Immature natural killer cell (primary cell): Measurements from ENCODE around the gene MAP3K8. TPM values are rescaled to one million over a fixed set of nuclear protein-coding genes. Genes with fewer than 3 reads are reported as not detected.
A peak's percentile ranks its signal among the peaks of the same experiment; 100 is the strongest.

Source experiments
- DNase-seq, 3 donors: peaks; one replicate each; pipeline ENCODE4 v3.0.0; 2022; ENCODE audit warnings: mixed read lengths in 1 of 3
- H3K27ac Mint-ChIP-seq, 6 donors: one replicate each; pipeline ENCODE4 v1.8.0; 2020; ENCODE audit warnings: mixed read lengths in 6 of 6, mild to moderate bottlenecking in 5 of 6, inconsistent platforms in 4 of 6, moderate library complexity in 3 of 6
- H3K27me3 Mint-ChIP-seq, 3 donors: one replicate each; pipeline ENCODE4 v1.8.0; 2020 to 2021; ENCODE audit warnings: low read depth in 3 of 3, mild to moderate bottlenecking in 3 of 3, mixed read lengths in 3 of 3, moderate library complexity in 3 of 3, inconsistent platforms in 1 of 3
- H3K36me3 Mint-ChIP-seq, 3 donors: one replicate each; pipeline ENCODE4 v1.8.0; 2020; ENCODE audit warnings: mixed read lengths in 3 of 3, inconsistent platforms in 2 of 3, mild to moderate bottlenecking in 2 of 3
- H3K4me1 Mint-ChIP-seq, 2 donors: one replicate each; pipeline ENCODE4 v1.8.0; 2020; ENCODE audit warnings: inconsistent platforms in 2 of 2, mild to moderate bottlenecking in 2 of 2, mixed read lengths in 2 of 2, moderate library complexity in 1 of 2
- H3K4me3 Mint-ChIP-seq, 5 donors: one replicate each; pipeline ENCODE4 v1.8.0; 2020; ENCODE audit warnings: mild to moderate bottlenecking in 5 of 5, mixed read lengths in 5 of 5, inconsistent platforms in 3 of 5, moderate library complexity in 3 of 5
- H3K9me3 Mint-ChIP-seq, 6 donors: one replicate each; pipeline ENCODE4 v1.8.0; 2020; ENCODE audit warnings: mild to moderate bottlenecking in 6 of 6, mixed read lengths in 6 of 6, inconsistent platforms in 4 of 6, moderate library complexity in 3 of 6
- polyA plus RNA-seq, 3 donors: library from polyadenylated mRNA; unstranded; fragments of 300-500 nt; fragmentation: Illumina TruSeq; gene quantifications; one replicate each; pipeline ENCODE4 v1.2.3, GENCODE V29; 2021

Gene MAP3K8
- 100 to 1,000 TPM in 2 of 3 donors, 10 to 100 TPM in 1; 62.9 to 154 (median 151) TPM for polyA plus RNA-seq

GRCh38 chr10:30433730-30434272 lies at the start of gene MAP3K8:
Gene MAP3K8, plus strand, starts transcription at chr10:30434184. Its CDS starts 4,755 bp downstream, at chr10:30438939.
- DNase-seq, result peak; percentile 89 to 91 (median 89)
- Mint-ChIP-seq H3K4me1 (peaks cover 44 to 49% of the 10 kb centered on the region in 2 donors), H3K4me3 (peak within 1 kb of the TSS; percentile 92 to 99 (median 95)), H3K36me3 (peaks cover 5 to 16% (median 7%) of the 10 kb centered on the region in 3 donors), H3K27ac (peak within 1 kb of the TSS; percentile 89 to 98 (median 96)), H3K9me3 (no peaks in the 10 kb centered on the region), H3K27me3 (peaks cover 20 to 40% (median 23%) of the 10 kb centered on the region in 3 donors)

DNA sequence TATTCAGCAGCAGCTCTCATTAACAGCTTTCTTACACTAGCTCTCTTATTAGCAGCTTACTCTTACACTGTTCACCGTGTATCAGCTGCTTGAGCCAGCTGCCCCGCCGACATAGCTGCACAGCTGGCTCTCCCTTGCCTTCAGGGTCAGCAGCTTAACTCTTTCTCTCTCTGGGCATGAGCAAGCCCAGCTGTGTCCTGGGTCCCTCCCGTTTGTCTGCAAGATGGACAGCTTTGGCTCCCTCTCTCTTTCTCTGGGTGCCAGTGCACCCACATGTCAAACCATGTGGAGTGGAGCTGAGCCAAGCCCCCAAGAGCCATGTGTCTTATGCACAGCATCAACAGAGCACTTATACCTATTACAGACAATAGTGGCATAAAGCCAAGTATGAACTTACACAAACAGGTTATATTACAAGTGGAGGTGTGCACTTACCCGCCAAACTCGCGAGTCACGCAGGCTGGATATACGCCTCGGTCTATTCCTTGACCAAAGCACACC lies 49.2 kb upstream of the MAP3K8 start:
- Mint-ChIP-seq H3K36me3 (peaks cover 0 to 3% (median 0%) of the 10 kb centered on the region in 3 donors), H3K4me1 (no peaks in the 10 kb centered on the region), H3K9me3 (no peaks in the 10 kb centered on the region), H3K27ac (no peak overlapping the region), H3K4me3 (no peak overlapping the region), H3K27me3 (peaks cover 3 to 13% (median 7%) of the 10 kb centered on the region in 3 donors)
- no peak for DNase-seq

DNA sequence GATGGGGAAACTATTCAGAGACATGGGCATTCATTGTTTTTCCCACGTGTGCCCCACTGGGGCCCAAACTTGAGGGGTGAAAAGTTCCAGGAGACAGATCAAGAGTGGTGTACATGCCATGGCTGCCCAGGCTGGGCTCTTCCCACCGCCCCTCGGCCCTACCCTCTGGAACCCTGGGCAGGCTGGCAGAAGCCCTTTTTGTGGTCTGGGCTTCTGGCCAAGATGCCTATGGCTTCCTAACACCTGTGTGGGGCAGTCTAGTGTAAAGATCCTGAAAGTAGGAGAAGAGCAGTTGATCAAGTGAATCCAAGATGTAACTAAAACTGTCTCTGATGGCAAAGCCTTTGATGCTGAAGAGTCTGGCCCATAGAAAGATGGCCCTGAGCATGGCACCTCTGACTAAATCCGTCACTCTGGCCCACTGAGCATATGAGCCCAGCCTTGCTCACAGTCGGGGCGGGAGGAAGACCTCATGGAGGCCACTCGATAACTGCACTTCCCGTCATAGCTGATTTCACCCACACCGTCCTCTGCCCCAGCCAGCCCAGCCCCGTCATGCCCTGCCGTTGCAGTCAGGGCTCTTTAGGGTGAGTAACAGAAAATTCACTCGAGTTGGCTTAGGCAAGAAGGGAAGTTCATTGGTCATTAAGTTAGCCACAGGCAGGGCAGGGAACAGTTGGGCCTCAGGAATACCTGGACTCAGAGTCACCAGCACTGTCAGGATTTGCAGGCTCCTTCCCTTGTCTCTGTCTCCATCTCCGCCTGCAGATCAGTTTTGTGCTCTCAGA lies 47.0 kb upstream of the MAP3K8 start:
- no peak for DNase-seq
- H3K4me1 Mint-ChIP-seq, result no peaks in the 10 kb centered on the region
- peaks cover 0 to 3% (median 0%) of the 10 kb centered on the region in 3 donors for H3K36me3 Mint-ChIP-seq
- H3K27ac Mint-ChIP-seq, result no peak overlapping the region
- peaks cover 1 to 13% (median 5%) of the 10 kb centered on the region in 3 donors for H3K27me3 Mint-ChIP-seq
- no peak overlapping the region for H3K4me3 Mint-ChIP-seq
- H3K9me3 Mint-ChIP-seq, result no peaks in the 10 kb centered on the region

GRCh38 chr10:30387646-30388243 lies 46.2 kb upstream of the MAP3K8 start:
- Mint-ChIP-seq H3K27ac (no peak overlapping the region), H3K4me3 (no peak overlapping the region), H3K36me3 (peaks cover 0 to 3% (median 0%) of the 10 kb centered on the region in 3 donors), H3K27me3 (peaks cover 4 to 13% (median 5%) of the 10 kb centered on the region in 3 donors), H3K9me3 (no peaks in the 10 kb centered on the region), H3K4me1 (peaks cover 3% of the 10 kb centered on the region in 2 donors)
- DNase-seq, result no peak

DNA sequence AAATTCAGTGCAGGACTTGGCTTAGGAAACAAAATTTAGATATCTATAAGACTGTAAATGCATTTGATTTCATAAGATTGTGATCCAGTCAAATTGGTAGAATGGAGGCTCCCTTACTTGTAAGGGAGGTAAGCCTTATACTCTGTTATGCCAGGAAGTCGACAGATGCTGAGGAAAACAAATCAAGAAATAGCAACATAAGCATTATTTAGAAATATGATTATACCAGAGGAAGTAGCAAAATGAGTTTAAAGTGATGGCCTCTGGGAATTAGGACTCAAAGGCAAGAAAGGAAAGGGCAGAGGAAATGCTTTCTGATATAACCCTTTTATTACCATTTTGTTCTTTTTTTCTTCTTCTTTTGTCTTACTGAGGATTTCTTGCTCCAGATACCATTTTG lies 44.4 kb upstream of the MAP3K8 start:
- H3K27me3 Mint-ChIP-seq, result peaks cover 2 to 5% (median 4%) of the 10 kb centered on the region in 3 donors
- DNase-seq, result no peak
- peaks cover 3 to 5% of the 10 kb centered on the region in 2 donors for H3K4me1 Mint-ChIP-seq

DNA sequence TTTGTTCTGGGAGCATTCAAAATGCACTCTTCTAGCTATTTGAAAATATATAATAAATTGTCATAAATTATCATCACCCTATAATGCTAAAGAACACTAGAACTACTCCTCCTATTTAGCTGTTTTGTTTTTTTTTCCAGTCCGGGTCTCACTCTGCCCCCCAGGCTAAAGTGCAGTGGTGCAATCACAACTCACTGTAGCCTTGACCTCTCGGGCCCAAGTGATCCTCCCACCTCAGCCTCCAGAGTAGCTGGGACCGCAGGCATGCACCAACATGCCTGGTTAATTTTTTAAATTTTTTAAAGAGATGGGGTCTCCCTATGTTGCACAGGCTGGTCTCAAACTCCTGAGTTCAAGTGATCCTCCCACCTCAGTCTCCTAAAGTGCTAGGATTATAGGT lies 43.8 kb upstream of the MAP3K8 start:
- no peak for DNase-seq
- H3K4me3 Mint-ChIP-seq, result no peak overlapping the region
- H3K27me3 Mint-ChIP-seq, result peaks cover 2 to 5% (median 4%) of the 10 kb centered on the region in 3 donors
- no peaks in the 10 kb centered on the region for H3K9me3 Mint-ChIP-seq
- no peak overlapping the region for H3K27ac Mint-ChIP-seq
- peaks cover 0 to 3% (median 0%) of the 10 kb centered on the region in 3 donors for H3K36me3 Mint-ChIP-seq
- H3K4me1 Mint-ChIP-seq, result peaks cover 3 to 5% of the 10 kb centered on the region in 2 donors

More for the DNA sequence above, 44.4 kb upstream of the MAP3K8 start:
- Mint-ChIP-seq H3K27ac (no peak overlapping the region), H3K9me3 (no peaks in the 10 kb centered on the region), H3K36me3 (peaks cover 0 to 3% (median 0%) of the 10 kb centered on the region in 3 donors), H3K4me3 (no peak overlapping the region)

- Mint-ChIP-seq H3K27ac (no peak overlapping the region), H3K36me3 (peaks cover 0 to 3% (median 0%) of the 10 kb centered on the region in 3 donors), H3K4me1 (peaks cover 3 to 5% of the 10 kb centered on the region in 2 donors), H3K27me3 (peaks cover 2 to 5% (median 4%) of the 10 kb centered on the region in 3 donors), H3K4me3 (no peak overlapping the region), H3K9me3 (no peaks in the 10 kb centered on the region)
- DNase-seq, result no peak
These were observed 42.7 kb upstream of the MAP3K8 start for GRCh38 chr10:30391266-30391665.

GRCh38 chr10:30392564-30392990 lies 41.4 kb upstream of the MAP3K8 start:
- H3K27ac Mint-ChIP-seq, result no peak overlapping the region
- H3K36me3 Mint-ChIP-seq, result peaks cover 0 to under 1% (median 0%) of the 10 kb centered on the region in 3 donors
- no peaks in the 10 kb centered on the region for H3K9me3 Mint-ChIP-seq
- H3K27me3 Mint-ChIP-seq, result peaks cover under 1 to 3% (median 2%) of the 10 kb centered on the region in 3 donors
- H3K4me3 Mint-ChIP-seq, result peak overlapping the region in 2 of 5 donors; percentile 46 to 67
- DNase-seq, result peak; percentile 63 to 72 (median 70)
- H3K4me1 Mint-ChIP-seq, result peaks cover 3 to 5% of the 10 kb centered on the region in 2 donors

GRCh38 chr10:30396293-30396692 lies 37.7 kb upstream of the MAP3K8 start:
- Mint-ChIP-seq H3K27ac (no peak overlapping the region), H3K9me3 (no peaks in the 10 kb centered on the region), H3K4me1 (peaks cover 9 to 13% of the 10 kb centered on the region in 2 donors), H3K4me3 (no peak overlapping the region), H3K36me3 (no peaks in the 10 kb centered on the region), H3K27me3 (peaks cover 0 to 3% (median 2%) of the 10 kb centered on the region in 3 donors)
- DNase-seq, result no peak

DNA sequence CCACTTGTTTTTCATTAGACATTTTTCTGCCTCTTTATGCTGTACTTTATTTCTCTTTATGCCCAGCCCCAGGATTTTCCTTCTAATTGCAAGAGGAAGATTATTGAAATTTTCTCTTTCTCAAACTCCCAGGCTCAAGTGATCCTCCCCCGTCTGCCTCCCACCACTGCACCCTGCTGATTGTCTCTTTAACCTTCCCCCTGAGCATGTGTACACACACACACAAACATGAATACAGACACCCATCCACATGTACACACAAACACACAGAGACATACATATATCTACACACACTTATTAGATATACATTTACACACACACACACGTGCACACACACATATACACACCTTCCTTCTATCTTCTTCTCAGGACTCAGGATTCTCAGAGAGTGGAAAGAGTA lies 37.3 kb upstream of the MAP3K8 start:
- no peaks in the 10 kb centered on the region for H3K9me3 Mint-ChIP-seq
- peaks cover 9 to 13% of the 10 kb centered on the region in 2 donors for H3K4me1 Mint-ChIP-seq
- no peak overlapping the region for H3K27ac Mint-ChIP-seq
- H3K27me3 Mint-ChIP-seq, result peaks cover 0 to 3% (median 2%) of the 10 kb centered on the region in 3 donors
- no peak for DNase-seq
- no peak overlapping the region for H3K4me3 Mint-ChIP-seq
- H3K36me3 Mint-ChIP-seq, result no peaks in the 10 kb centered on the region

DNA sequence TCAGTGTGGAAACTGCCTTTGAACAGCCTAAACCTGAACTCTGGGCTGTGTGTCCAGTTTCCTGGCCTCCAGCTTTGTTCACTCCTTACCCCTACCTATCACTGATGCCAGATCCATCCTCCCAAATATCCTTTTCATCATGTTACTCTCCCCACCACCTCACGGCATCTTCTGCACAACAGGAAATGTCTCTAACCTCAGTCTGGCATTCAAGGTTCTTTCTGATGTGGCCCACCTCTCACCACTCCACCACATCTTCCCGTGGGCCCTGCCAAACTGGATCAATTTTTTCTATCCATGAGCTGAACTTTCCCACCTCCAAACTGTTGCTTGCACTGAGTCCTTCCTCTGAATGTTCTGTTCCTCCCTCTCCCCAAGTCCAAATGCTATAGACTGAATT lies 35.8 kb upstream of the MAP3K8 start:
- H3K9me3 Mint-ChIP-seq, result no peaks in the 10 kb centered on the region
- peaks cover 0 to 2% (median 0%) of the 10 kb centered on the region in 3 donors for H3K27me3 Mint-ChIP-seq
- H3K27ac Mint-ChIP-seq, result no peak overlapping the region
- peaks cover 6 to 8% of the 10 kb centered on the region in 2 donors for H3K4me1 Mint-ChIP-seq
- no peaks in the 10 kb centered on the region for H3K36me3 Mint-ChIP-seq
- no peak overlapping the region for H3K4me3 Mint-ChIP-seq
- no peak for DNase-seq

GRCh38 chr10:30398788-30399187 lies 35.2 kb upstream of the MAP3K8 start:
- no peaks in the 10 kb centered on the region for H3K9me3 Mint-ChIP-seq
- no peak overlapping the region for H3K27ac Mint-ChIP-seq
- DNase-seq, result no peak
- no peaks in the 10 kb centered on the region for H3K27me3 Mint-ChIP-seq
- H3K36me3 Mint-ChIP-seq, result no peaks in the 10 kb centered on the region
- peaks cover 6 to 8% of the 10 kb centered on the region in 2 donors for H3K4me1 Mint-ChIP-seq
- no peak overlapping the region for H3K4me3 Mint-ChIP-seq

GRCh38 chr10:30403494-30403893 lies 30.5 kb upstream of the MAP3K8 start:
- Mint-ChIP-seq H3K4me3 (no peak overlapping the region), H3K27me3 (peaks cover 0 to 4% (median 2%) of the 10 kb centered on the region in 3 donors), H3K9me3 (peaks cover 0 to 13% (median 2%) of the 10 kb centered on the region in 6 donors), H3K27ac (no peak overlapping the region), H3K4me1 (peaks cover under 1 to 2% of the 10 kb centered on the region in 2 donors), H3K36me3 (no peaks in the 10 kb centered on the region)
- no peak for DNase-seq
